HCT116 (cell line): Measurements from ENCODE around the gene GALNT14. TPM values are rescaled to one million over a fixed set of nuclear protein-coding genes. Genes with fewer than 3 reads are reported as not detected.
A peak's percentile ranks its signal among the peaks of the same experiment; 100 is the strongest.

Experiments
- ATAC-seq: fragments of 200-7000 bp; cut with Tn5 transposase; 2 replicates; pipeline ENCODE4 v1.9.1; 2020; ENCODE audit warnings: mild to moderate bottlenecking, moderate library complexity
- BruUV-seq: library from RNA; stranded (reverse); fragments of 400-500 nt; replicated peaks from 2 replicates; lab custom pipeline; 2021; lab: Mats Ljungman, UMichigan
- CTCF ChIA-PET: fragments of 300-600 bp; sonication (Branson Sonifier 250); formaldehyde crosslinking; loops from one replicate; lab custom pipeline; 2021; ENCODE audit warnings: antibody characterized with exemption; lab: Charles Lee
- POLR2A ChIA-PET: fragments of 300-600, 350-600 bp; sonication (Branson Sonifier 250); formaldehyde crosslinking; loops from one replicate; lab custom pipeline; 2021; ENCODE audit warnings: antibody characterized with exemption; lab: Charles Lee
- RAD21 ChIA-PET, 2 experiments: fragments of 300-600 bp; sonication (Branson Sonifier 250); formaldehyde crosslinking; loops; one replicate each; lab custom pipeline; 2023; ENCODE audit warnings: low total read pairs in 2 of 2; ENCODE audit not compliant: uncharacterized antibody in 2 of 2, unreplicated experiment in 2 of 2, low non-redundant PET in 1 of 2; lab: Charles Lee
- DNase-seq: peaks from one replicate; pipeline ENCODE4 v3.0.0-alpha.2; 2010; ENCODE audit warnings: low read depth, low spot score
- H2AFZ ChIP-seq: fragments of 200-600 bp; shearing (Covaris generic), sonication (generic); 2 replicates; pipeline ENCODE4 v1.6.1; 2017; ENCODE audit warnings: low read depth, mixed run types, mixed read lengths, antibody characterized with exemption, low read length; ENCODE audit not compliant: poor library complexity, severe bottlenecking
- H3K27ac ChIP-seq: 2 replicates; pipeline ENCODE4 v1.5.1; 2012; ENCODE audit warnings: low read depth, low read length
- H3K27me3 ChIP-seq: fragments of 200-600 bp; sonication (generic); 2 replicates; pipeline ENCODE4 v1.6.1; 2016; ENCODE audit warnings: mixed run types, low read length, mixed read lengths; ENCODE audit not compliant: insufficient read depth
- H3K36me3 ChIP-seq, 2 experiments: fragments of 200-500 bp in 1 of 2; fragments of 200-600 bp in 1 of 2; sonication (Bioruptor generic) in 1 of 2; sonication (generic) in 1 of 2; 2 replicates each; pipeline versions ENCODE4 v1.5.1 to v1.6.1; 2014 to 2016; ENCODE audit warnings: low read length in 2 of 2, inconsistent platforms in 1 of 2, mixed read lengths in 1 of 2, mixed run types in 1 of 2; ENCODE audit not compliant: insufficient read depth in 2 of 2, control insufficient read depth in 1 of 2
- H3K4me1 ChIP-seq, 2 experiments: fragments of 200-600 bp in 1 of 2; sonication (generic) in 1 of 2; 2 replicates each; pipeline versions ENCODE4 v1.5.1 to v1.6.1; 2012 to 2017; ENCODE audit warnings: low read length in 2 of 2, inconsistent platforms in 1 of 2, mild to moderate bottlenecking in 1 of 2, mixed read lengths in 1 of 2, mixed run types in 1 of 2, moderate library complexity in 1 of 2; ENCODE audit not compliant: insufficient read depth in 2 of 2, control insufficient read depth in 1 of 2
- H3K4me2 ChIP-seq: fragments of 200-600 bp; sonication (generic); 2 replicates; pipeline ENCODE4 v1.6.1; 2017; ENCODE audit warnings: mixed run types, low read length, mixed read lengths
- H3K4me3 ChIP-seq, 2 experiments: fragments of 200-600 bp in 1 of 2; sonication (generic) in 1 of 2; replicated peaks in 1 of 2; 2 replicates each; pipeline ENCODE4 v1.5.1; 2011 to 2016; ENCODE audit warnings: low read length in 2 of 2, control low read depth in 1 of 2, low read depth in 1 of 2, mild to moderate bottlenecking in 1 of 2, mixed read lengths in 1 of 2, mixed run types in 1 of 2
- H3K79me2 ChIP-seq: fragments of 200-600 bp; sonication (generic); 2 replicates; pipeline ENCODE4 v1.6.1; 2017; ENCODE audit warnings: mild to moderate bottlenecking, mixed run types, low read length, moderate library complexity, mixed read lengths; ENCODE audit not compliant: insufficient read depth
- H3K9ac ChIP-seq: fragments of 200-600 bp; sonication (generic); 2 replicates; pipeline ENCODE4 v1.6.1; 2016; ENCODE audit warnings: low read length, mixed read lengths
- H3K9me2 ChIP-seq: fragments of 200-600 bp; sonication (generic), shearing (Covaris generic); 2 replicates; pipeline ENCODE4 v1.6.1; 2017; ENCODE audit warnings: mixed run types, mild to moderate bottlenecking, moderate library complexity; ENCODE audit not compliant: insufficient read depth
- H3K9me3 ChIP-seq, 2 experiments: fragments of 200-500 bp in 1 of 2; fragments of 200-600 bp in 1 of 2; sonication (Bioruptor generic) in 1 of 2; sonication (generic) in 1 of 2; 2 replicates each; pipeline ENCODE4 v1.6.1; 2014 to 2017; ENCODE audit warnings: low read length in 2 of 2, mixed read lengths in 2 of 2, inconsistent platforms in 1 of 2, low read depth in 1 of 2, mild to moderate bottlenecking in 1 of 2, mixed run types in 1 of 2, moderate library complexity in 1 of 2; ENCODE audit not compliant: control insufficient read depth in 1 of 2, insufficient read depth in 1 of 2
- H4K20me1 ChIP-seq: fragments of 200-600 bp; sonication (generic), shearing (Covaris generic); 2 replicates; pipeline ENCODE4 v1.6.1; 2017; ENCODE audit warnings: mixed run types, mild to moderate bottlenecking, moderate library complexity; ENCODE audit not compliant: insufficient read depth
- CEBPB ChIP-seq: IDR thresholded peaks from 2 replicates; pipeline ENCODE4 v1.6.1; 2012; ENCODE audit warnings: low read depth
- JUND ChIP-seq: IDR thresholded peaks from 2 replicates; pipeline ENCODE4 v1.6.1; 2012
- SRF ChIP-seq: IDR thresholded peaks from 2 replicates; pipeline ENCODE4 v1.6.1; 2012; ENCODE audit warnings: low read depth
- TCF7L2 ChIP-seq: IDR thresholded peaks from 2 replicates; pipeline ENCODE4 v1.7.0; 2011; ENCODE audit warnings: borderline replicate concordance, inconsistent platforms; ENCODE audit not compliant: insufficient read depth, insufficient read length; ENCODE audit errors: extremely low read depth
- ZBTB33 ChIP-seq: IDR thresholded peaks from 2 replicates; pipeline ENCODE4 v1.6.1; 2011; ENCODE audit warnings: mild to moderate bottlenecking, low read length, moderate library complexity; ENCODE audit not compliant: insufficient replicate concordance; ENCODE audit errors: extremely low read depth
- ZNF274 ChIP-seq: fragments of 200-500 bp; sonication (Bioruptor generic); IDR thresholded peaks from 2 replicates; pipeline ENCODE4 v1.6.1; 2014; ENCODE audit warnings: mild to moderate bottlenecking, low read depth, low read length, inconsistent platforms
- intact Hi-C: fragments of 100-400 bp; cut with micrococcal nuclease; formaldehyde crosslinking; loops from 2 replicates; pipeline ENCODE4 v1.10.0; 2022
- total RNA-seq: library from RNA; stranded (reverse); gene quantifications from one replicate; pipeline ENCODE4 v1.2.1, GENCODE V29; 2021; ENCODE audit not compliant: unreplicated experiment

The GALNT14 gene
- total RNA-seq, 1 experiment from 2014 or later: 11.2 TPM

- H3K4me3 ChIP-seq: no peak overlapping the region
- ATAC-seq: no peak
These were observed 60.2 kb downstream of the GALNT14 start for GRCh38 chr2:31078011-31078410.

DNA sequence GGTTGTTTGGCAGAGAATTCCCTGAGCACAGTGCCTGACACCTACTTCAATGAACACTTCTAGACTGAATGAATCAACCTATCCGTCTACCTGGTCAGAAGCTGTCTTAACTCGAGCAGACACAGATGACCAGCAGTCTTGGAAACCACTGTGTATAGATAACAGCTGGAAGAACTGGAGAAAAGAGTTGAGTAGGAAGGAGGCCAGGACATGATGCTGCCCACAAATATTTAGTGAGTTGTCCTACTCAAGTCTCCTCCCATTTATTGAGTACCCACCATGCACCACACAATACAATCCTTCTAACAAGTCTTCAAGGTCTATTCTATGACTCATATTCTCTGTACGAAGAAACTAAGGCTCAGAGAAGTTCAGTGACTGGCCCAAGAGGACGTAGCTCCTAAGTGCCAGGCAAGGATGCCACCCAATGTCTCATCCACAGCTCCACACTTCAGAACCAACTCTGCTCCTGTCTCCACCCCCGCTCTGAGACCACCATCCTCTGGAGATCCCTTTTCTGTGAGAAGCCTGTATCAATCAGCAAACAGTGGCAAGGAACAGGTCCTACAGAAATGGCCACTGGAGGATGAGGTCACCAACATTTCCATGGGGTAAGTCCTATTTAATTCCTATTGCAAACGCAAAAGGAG, 62.2 kb downstream of the GALNT14 start:
- RAD21 ChIA-PET: no interaction called here
- ATAC-seq: peak; percentile 22; the same call in 1 of the 2 replicates
- no TSS peak for BruUV-seq
- Histone ChIP-seq H3K79me2 (no peaks in the 10 kb centered on the region), H2AFZ (no peak overlapping the region), H3K9me3 (no peaks in the 10 kb centered on the region), H3K36me3 (no peaks in the 10 kb centered on the region), H3K9ac (no peak overlapping the region), H3K9me2 (no peaks in the 10 kb centered on the region), H3K4me1 (peaks cover 0 to 4% of the 10 kb centered on the region in 2 experiments; a peak in 1 of 4 replicates), H4K20me1 (no peaks in the 10 kb centered on the region), H3K4me3 (no peak overlapping the region), H3K27ac (no peak overlapping the region)
- intact Hi-C loops: no loop called here
- CTCF ChIA-PET: no interaction called here
- POLR2A ChIA-PET: no interaction called here
- no peak for TF ChIP-seq ZBTB33
- TF ChIP-seq SRF: no peak
- TF ChIP-seq ZNF274: no peak
- no peak for TF ChIP-seq TCF7L2
- 0 out of 2 replicates have a peak, but pooled peaks have one; percentile 7 for TF ChIP-seq JUND
- TF ChIP-seq CEBPB: no peak
- TF ChIP-seq, all 23 proteins: peak for 1
- 0 out of 2 replicates have a peak, but pooled peaks cover 3% of the 10 kb centered on the region for H3K27me3 ChIP-seq
- H3K4me2 ChIP-seq: no peak overlapping the region
- DNase-seq: no peak

More at GRCh38 chr2:31078011-31078410, 60.2 kb downstream of the GALNT14 start:
- Histone ChIP-seq H2AFZ (no peak overlapping the region), H3K9me2 (no peaks in the 10 kb centered on the region), H3K4me1 (peaks cover 0 to 4% of the 10 kb centered on the region in 2 experiments; a peak in 1 of 4 replicates), H4K20me1 (no peaks in the 10 kb centered on the region), H3K27me3 (0 out of 2 replicates have a peak, but pooled peaks cover 8% of the 10 kb centered on the region), H3K27ac (no peak overlapping the region), H3K9me3 (no peaks in the 10 kb centered on the region), H3K79me2 (no peaks in the 10 kb centered on the region), H3K36me3 (no peaks in the 10 kb centered on the region), H3K9ac (no peak overlapping the region), H3K4me2 (no peak overlapping the region)
- DNase-seq: no peak
- no peak for TF ChIP-seq SRF
- CTCF ChIA-PET: no interaction called here
- POLR2A ChIA-PET: no interaction called here
- RAD21 ChIA-PET: no interaction called here
- intact Hi-C loops: no loop called here
- no TSS peak for BruUV-seq
